A549 (cell line): Measurements from ENCODE around the gene MAX. TPM values are rescaled to one million over a fixed set of nuclear protein-coding genes. Genes with fewer than 3 reads are reported as not detected.

ENCODE experiments used
- ATAC-seq, 2 experiments: fragments of 200-7000 bp in 1 of 2; fragments of >200 bp in 1 of 2; cut with Nextera tagmentation in 1 of 2; cut with Tn5 transposase in 1 of 2; 3 replicates each; pipeline versions ENCODE4 v1.8.0 to v1.9.1; 2018 to 2020; ENCODE audit warnings: mild to moderate bottlenecking in 1 of 2, moderate library complexity in 1 of 2
- CTCF ChIA-PET: fragments of 300-600 bp; sonication (Branson Sonifier 250); formaldehyde crosslinking; extraction: SDS; loops from one replicate; lab custom pipeline; 2021; ENCODE audit warnings: antibody characterized with exemption, inconsistent platforms; lab: Yijun Ruan, JAX
- POLR2A ChIA-PET: fragments of 350-600 bp; formaldehyde crosslinking; extraction: SDS; loops from one replicate; lab custom pipeline; 2021; ENCODE audit warnings: antibody characterized with exemption, inconsistent platforms; lab: Yijun Ruan, JAX
- DNase-seq, 2 experiments: peaks; one replicate each; pipeline versions ENCODE4 v3.0.0 to v3.0.0-alpha.2; 2011 to 2016; ENCODE audit warnings: low read depth in 1 of 2, low spot score in 1 of 2
- FAIRE-seq: peaks from 2 replicates; lab custom pipeline; 2011; peaks lifted over from hg19 to GRCh38; lab: Jason Lieb, UNC
- H3K27ac ChIP-seq, 2 experiments: fragments of >200 bp; sonication (Bioruptor Twin); formaldehyde crosslinking; 3 replicates each; pipeline ENCODE4 v1.5.1; 2016 to 2017
- H3K4me1 ChIP-seq: fragments of >200 bp; sonication (Bioruptor Twin); formaldehyde crosslinking; 3 replicates; pipeline ENCODE4 v1.6.1; 2016
- H3K4me2 ChIP-seq: fragments of >200 bp; sonication (Bioruptor Twin); formaldehyde crosslinking; 3 replicates; pipeline ENCODE4 v1.6.1; 2016
- H3K4me3 ChIP-seq: fragments of >200 bp; sonication (Bioruptor Twin); formaldehyde crosslinking; 3 replicates; pipeline ENCODE4 v1.5.1; 2016
- H3K9me3 ChIP-seq: fragments of >200 bp; sonication (Bioruptor Twin); formaldehyde crosslinking; 3 replicates; pipeline ENCODE4 v1.6.1; 2016
- CBX2 ChIP-seq: fragments of 200-600 bp; sonication (generic); IDR thresholded peaks from 2 replicates; pipeline ENCODE4 v1.6.1; 2016; ENCODE audit warnings: low read depth, mild to moderate bottlenecking, borderline replicate concordance
- CHD2 ChIP-seq: fragments of 150-350 bp; IDR thresholded peaks from 2 replicates; pipeline ENCODE4 v1.6.1; 2014; ENCODE audit warnings: low read length; ENCODE audit not compliant: partially characterized antibody
- E2F6 ChIP-seq: IDR thresholded peaks from 2 replicates; pipeline ENCODE4 v1.6.1; 2012; ENCODE audit warnings: low read depth, borderline replicate concordance
- FOSL2 ChIP-seq, 2 experiments: fragments of 450-650 bp in 1 of 2; fragments of >200 bp in 1 of 2; sonication (Bioruptor Twin) in 1 of 2; formaldehyde crosslinking; IDR thresholded peaks; 2 replicates each; pipeline versions ENCODE4 v1.5.0 to v1.6.1; 2016 to 2020; ENCODE audit warnings: mild to moderate bottlenecking in 1 of 2, moderate library complexity in 1 of 2
- FOXS1 ChIP-seq: fragments of 250-450 bp; sonication (Bioruptor Pico); IDR thresholded peaks from 2 replicates; pipeline ENCODE4 v1.5.0; 2020; ENCODE audit warnings: mild to moderate bottlenecking, moderate library complexity
- HMGXB4 ChIP-seq: fragments of 250-450 bp; sonication (Bioruptor Pico); IDR thresholded peaks from 2 replicates; pipeline ENCODE4 v1.5.0; 2021; ENCODE audit warnings: mild to moderate bottlenecking, moderate library complexity, borderline replicate concordance
- HOXB13 ChIP-seq: fragments of 250-450 bp; sonication (Bioruptor Pico); IDR thresholded peaks from 2 replicates; pipeline ENCODE4 v1.5.0; 2020; ENCODE audit warnings: low read depth, mild to moderate bottlenecking, moderate library complexity
- JUN ChIP-seq, 2 experiments: fragments of >200 bp; sonication (Bioruptor Twin); formaldehyde crosslinking; IDR thresholded peaks; 2 replicates in 1 of 2; 3 replicates in 1 of 2; pipeline ENCODE4 v1.6.1; 2016 to 2017
- KDM1A ChIP-seq: fragments of 200-600 bp; sonication (generic); IDR thresholded peaks from 2 replicates; pipeline ENCODE4 v1.6.1; 2016; ENCODE audit warnings: low read depth, mild to moderate bottlenecking
- MYC ChIP-seq: IDR thresholded peaks from 2 replicates; pipeline ENCODE4 v1.6.1; 2012; ENCODE audit warnings: mild to moderate bottlenecking, inconsistent platforms, low read length, improper control_type of control experiment, borderline replicate concordance
- NFE2L2 ChIP-seq: fragments of 150-350 bp; conservative IDR thresholded peaks from 2 replicates; pipeline ENCODE4 v1.6.1; 2014; ENCODE audit warnings: low read length
- NR3C1 ChIP-seq: fragments of >200 bp; sonication (Bioruptor Twin); formaldehyde crosslinking; IDR thresholded peaks from 3 replicates; pipeline ENCODE4 v1.6.1; 2017
- PHF8 ChIP-seq: fragments of 200-600 bp; sonication (generic); IDR thresholded peaks from 2 replicates; pipeline ENCODE4 v1.6.1; 2016; ENCODE audit warnings: low read depth, mild to moderate bottlenecking, antibody characterized with exemption, moderate library complexity, borderline replicate concordance
- POLR2AphosphoS2 ChIP-seq: conservative IDR thresholded peaks from 2 replicates; pipeline ENCODE4 v1.6.1; 2012; ENCODE audit warnings: low read length, improper control_type of control experiment, inconsistent platforms
- RAD21 ChIP-seq, 2 experiments: fragments of >200 bp in 1 of 2; sonication (Bioruptor Twin) in 1 of 2; formaldehyde crosslinking in 1 of 2; IDR thresholded peaks in 1 of 2; conservative IDR thresholded peaks in 1 of 2; 2 replicates in 1 of 2; 3 replicates in 1 of 2; pipeline ENCODE4 v1.6.1; 2012 to 2018; ENCODE audit warnings: inconsistent platforms in 1 of 2
- RARB ChIP-seq: fragments of 250-450 bp; sonication (Bioruptor Pico); IDR thresholded peaks from 2 replicates; pipeline ENCODE4 v1.8.0; 2021; ENCODE audit warnings: mild to moderate bottlenecking, moderate library complexity
- RCOR1 ChIP-seq: fragments of 150-350 bp; IDR thresholded peaks from 2 replicates; pipeline ENCODE4 v1.6.1; 2014; ENCODE audit warnings: antibody characterized with exemption, low read length, low read depth
- REST ChIP-seq: fragments of 200-600 bp; sonication (generic); IDR thresholded peaks from 2 replicates; pipeline ENCODE4 v1.6.1; 2016; ENCODE audit warnings: antibody characterized with exemption, mild to moderate bottlenecking, moderate library complexity
- RFX5 ChIP-seq: fragments of 450-650 bp; IDR thresholded peaks from 2 replicates; pipeline ENCODE4 v1.7.1; 2014; ENCODE audit warnings: antibody characterized with exemption, mild to moderate bottlenecking, moderate library complexity
- RNF2 ChIP-seq: fragments of 200-600 bp; sonication (generic); IDR thresholded peaks from 2 replicates; pipeline ENCODE4 v1.6.1; 2016; ENCODE audit warnings: low read depth, mild to moderate bottlenecking, antibody characterized with exemption, moderate library complexity, borderline replicate concordance
- TP53 ChIP-seq: fragments of 250-450 bp; sonication (Bioruptor Pico); IDR thresholded peaks from 2 replicates; pipeline ENCODE4 v1.5.0; 2021; ENCODE audit warnings: mild to moderate bottlenecking, moderate library complexity
- USF2 ChIP-seq: fragments of 450-650 bp; IDR thresholded peaks from 2 replicates; pipeline ENCODE4 v1.6.1; 2014; ENCODE audit warnings: antibody characterized with exemption
- ZNF302 ChIP-seq: fragments of 250-450 bp; sonication (Bioruptor Pico); IDR thresholded peaks from 2 replicates; pipeline ENCODE4 v1.9.0; 2021; ENCODE audit warnings: inconsistent platforms, mild to moderate bottlenecking, moderate library complexity
- ZSCAN20 ChIP-seq: fragments of 250-450 bp; sonication (Bioruptor Pico); IDR thresholded peaks from 2 replicates; pipeline ENCODE4 v1.8.0; 2022; ENCODE audit warnings: mild to moderate bottlenecking, moderate library complexity
- WGBS: methylation state at CpG from one replicate; pipeline ENCODE4 v1.1.6; 2017; ENCODE audit errors: missing lambda C conversion rate; 5-methylcytosine and 5-hydroxymethylcytosine counted together
- polyA plus RNA-seq, 4 experiments: library from polyadenylated mRNA; depleted of rRNA in 3 of 4; stranded (reverse); fragments of >200 nt; fragmentation: RNase III in 1 of 4; extraction: RNeasy Plus Mini Kit Qiagen cat#74134 plus additional on column Dnase treatment in 1 of 4; gene quantifications; 2 replicates in 3 of 4; 3 replicates in 1 of 4; pipeline ENCODE4 v1.2.3, GENCODE V29; 2011 to 2017

The MAX gene
- polyA plus RNA-seq, 2 of the 4 experiments (the other 2 are of a cell fraction), result 44.0 to 53.2 TPM

GRCh38 chr14:65052832-65053231, 49.5 kb downstream of the MAX start:
- ChIA-PET CTCF (interaction anchor here (0.8 kb wide), 1 partner anchor 37 kb away, joined by 3 read pairs; no protein-coding TSS in a partner anchor), POLR2A (no interaction called here)
- no peak for DNase-seq
- H3K4me3 ChIP-seq, result no peak overlapping the region
- no peak for FAIRE-seq
- no peak overlapping the region for H3K4me2 ChIP-seq
- H3K4me1 ChIP-seq, result no peaks in the 10 kb centered on the region
- no peak for ATAC-seq
- 86% methylated on average over 4 of the region's 4 CpGs for WGBS
- H3K9me3 ChIP-seq, result no peaks in the 10 kb centered on the region
- H3K27ac ChIP-seq, result no peak overlapping the region
- no peak for TF ChIP-seq USF2

GRCh38 chr14:65045709-65046108, 56.6 kb downstream of the MAX start:
- Histone ChIP-seq H3K9me3 (no peaks in the 10 kb centered on the region), H3K4me1 (no peaks in the 10 kb centered on the region), H3K27ac (no peak overlapping the region), H3K4me2 (no peak overlapping the region), H3K4me3 (no peak overlapping the region)
- FAIRE-seq (no peak), ATAC-seq (no peak), DNase-seq (no peak)
- CTCF ChIA-PET, result interaction anchor here (1.8 kb wide), 1 partner anchor 10 kb away, joined by 7 read pairs; no protein-coding TSS in a partner anchor
- POLR2A ChIA-PET, result no interaction called here
- WGBS, result 97% methylated on average over 4 of the region's 4 CpGs
- TF ChIP-seq RCOR1, result no peak
- TF ChIP-seq RNF2, result no peak
- no peak for TF ChIP-seq FOXS1 (CRISPR knock-in tag)
- no peak for TF ChIP-seq TP53 (CRISPR knock-in tag)
- TF ChIP-seq HOXB13 (CRISPR knock-in tag), result no peak
- no peak for TF ChIP-seq PHF8
- no peak for TF ChIP-seq MYC
- TF ChIP-seq HMGXB4, result no peak
- no peak for TF ChIP-seq JUN (IDR thresholded peaks at IDR 0.05)
- TF ChIP-seq RARB (CRISPR knock-in tag), result no peak
- no peak for TF ChIP-seq ZNF302 (CRISPR knock-in tag)
- TF ChIP-seq RFX5, result no peak
- TF ChIP-seq E2F6, result no peak

- CTCF ChIA-PET, result interaction anchor here (1.8 kb wide), 1 partner anchor 9 kb away, joined by 7 read pairs; no protein-coding TSS in a partner anchor
- 95% methylated on average over 5 of the region's 5 CpGs for WGBS
- Histone ChIP-seq H3K4me3 (no peak overlapping the region), H3K4me1 (no peaks in the 10 kb centered on the region), H3K27ac (no peak overlapping the region), H3K9me3 (no peaks in the 10 kb centered on the region), H3K4me2 (no peak overlapping the region)
- no peak for FAIRE-seq
- POLR2A ChIA-PET, result no interaction called here
- TF ChIP-seq FOSL2 (IDR thresholded peaks at IDR 0.05), result no peak
- no peak for TF ChIP-seq FOSL2 (CRISPR knock-in tag; IDR thresholded peaks at IDR 0.05)
- TF ChIP-seq NR3C1, result no peak
- TF ChIP-seq REST, result no peak
- no peak for TF ChIP-seq RNF2
- no peak for TF ChIP-seq USF2
- no peak for TF ChIP-seq HOXB13 (CRISPR knock-in tag)
- no peak for TF ChIP-seq POLR2AphosphoS2
- no peak for TF ChIP-seq NFE2L2
- no peak for TF ChIP-seq ZSCAN20 (CRISPR knock-in tag)
- no peak for TF ChIP-seq JUN (IDR thresholded peaks at IDR 0.05)
- TF ChIP-seq RAD21 (conservative IDR thresholded peaks at IDR 0.05 in 1 of 2, IDR thresholded peaks at IDR 0.05 in 1 of 2), result no peak
- no peak for TF ChIP-seq FOXS1 (CRISPR knock-in tag)
- no peak for TF ChIP-seq CHD2
- TF ChIP-seq KDM1A, result no peak
- no peak for TF ChIP-seq CBX2
- no peak for TF ChIP-seq RFX5
- no peak for ATAC-seq
- no peak for DNase-seq
These were observed 57.3 kb downstream of the MAX start for GRCh38 chr14:65045006-65045405.
